Breast epithelium (tissue), 4 donors: Measurements from ENCODE around the gene CLC. TPM values are rescaled to one million over a fixed set of nuclear protein-coding genes. Genes with fewer than 3 reads are reported as not detected.

ENCODE experiments used
- DNase-seq, 2 donors: peaks; one replicate each; pipeline ENCODE4 v3.0.0-alpha.2; 2019; ENCODE audit warnings: low spot score in 2 of 2
- H3K27ac ChIP-seq, 2 donors: fragments of 200-600 bp; sonication (generic) in 1 of 2; one replicate each; pipeline ENCODE4 v1.5.1; 2016 to 2019; ENCODE audit warnings: mild to moderate bottlenecking in 1 of 2
- H3K27me3 ChIP-seq, 2 donors: fragments of 200-600 bp; sonication (generic) in 1 of 2; one replicate each; pipeline versions ENCODE4 v1.5.1 to v1.6.0; 2017 to 2019; ENCODE audit warnings: control low read depth in 1 of 2, mild to moderate bottlenecking in 1 of 2
- H3K36me3 ChIP-seq: fragments of 200-600 bp; one replicate; pipeline ENCODE4 v1.5.1; 2019
- H3K4me1 ChIP-seq, 2 donors: fragments of 200-600 bp; sonication (generic); one replicate each; pipeline ENCODE4 v1.5.1; 2016 to 2019; ENCODE audit warnings: control low read depth in 1 of 2
- H3K4me3 ChIP-seq, 3 donors: fragments of 200-600 bp; sonication (generic); 1 replicate in 2 of 3; 2 replicates in 1 of 3; pipeline ENCODE4 v1.5.1; 2016 to 2019; ENCODE audit warnings: mild to moderate bottlenecking in 3 of 3, moderate library complexity in 2 of 3
- H3K9me3 ChIP-seq, 2 donors: fragments of 200-600 bp; sonication (generic) in 1 of 2; one replicate each; pipeline ENCODE4 v1.5.1; 2016 to 2019; ENCODE audit warnings: control low read depth in 1 of 2
- CTCF ChIP-seq, 3 donors: fragments of 450-650 bp; IDR thresholded peaks; one replicate each; pipeline ENCODE4 v1.5.1; 2016 to 2017; ENCODE audit warnings: antibody characterized with exemption in 3 of 3, mild to moderate bottlenecking in 3 of 3, moderate library complexity in 3 of 3
- POLR2A ChIP-seq: fragments of 450-650 bp; IDR thresholded peaks from one replicate; pipeline ENCODE4 v1.6.1; 2016; ENCODE audit warnings: antibody characterized with exemption, mild to moderate bottlenecking, moderate library complexity
- POLR2AphosphoS5 ChIP-seq, 3 donors: sonication (generic); formaldehyde crosslinking; IDR thresholded peaks; one replicate each; pipeline ENCODE4 v1.6.1; 2017; ENCODE audit warnings: antibody characterized with exemption in 3 of 3
- intact Hi-C: fragments of 100-400 bp; cut with DNase I; formaldehyde crosslinking; loops from one replicate; pipeline ENCODE4 v1.15.1; 2023; ENCODE audit warnings: low total_unique reads
- total RNA-seq, 3 donors: library from RNA; depleted of rRNA; stranded (reverse); fragments of >200 nt; gene quantifications; one replicate each; pipeline ENCODE4 v1.1.0, GENCODE V29; 2016

CLC gene
- total RNA-seq, 3 donors from 2014 or later, result not detected

- H3K4me3 ChIP-seq, result no peak overlapping the region
- H3K9me3 ChIP-seq, result no peaks in the 10 kb centered on the region
- intact Hi-C loops, result no loop called here
- H3K4me1 ChIP-seq, result no peaks in the 10 kb centered on the region
- no peak for DNase-seq
- H3K36me3 ChIP-seq, result no peaks in the 10 kb centered on the region
- no peak overlapping the region for H3K27ac ChIP-seq
- no peaks in the 10 kb centered on the region for H3K27me3 ChIP-seq
- TF ChIP-seq CTCF (IDR thresholded peaks at IDR 0.05), result no peak
- no peak for TF ChIP-seq POLR2A
- TF ChIP-seq POLR2AphosphoS5 (IDR thresholded peaks at IDR 0.05), result no peak
These were observed 2.6 kb upstream of the CLC start for GRCh38 chr19:39740395-39740794.

GRCh38 chr19:39738814-39739213 lies 985 bp upstream of the CLC start:
- intact Hi-C loops, result no loop called here

GRCh38 chr19:39737351-39737750 lies 478 bp downstream of the CLC start:
- Histone ChIP-seq H3K4me3 (no peak overlapping the region), H3K36me3 (no peaks in the 10 kb centered on the region), H3K27me3 (no peaks in the 10 kb centered on the region), H3K4me1 (no peaks in the 10 kb centered on the region), H3K9me3 (no peaks in the 10 kb centered on the region), H3K27ac (no peak overlapping the region)
- intact Hi-C loops, result no loop called here
- DNase-seq, result no peak
- TF ChIP-seq CTCF (IDR thresholded peaks at IDR 0.05) (no peak), POLR2AphosphoS5 (IDR thresholded peaks at IDR 0.05) (no peak), POLR2A (no peak)

More at GRCh38 chr19:39738814-39739213, 985 bp upstream of the CLC start:
- no peaks in the 10 kb centered on the region for H3K36me3 ChIP-seq
- no peak overlapping the region for H3K27ac ChIP-seq
- H3K4me1 ChIP-seq, result no peaks in the 10 kb centered on the region
- DNase-seq, result no peak
- no peaks in the 10 kb centered on the region for H3K9me3 ChIP-seq
- no peak for TF ChIP-seq POLR2AphosphoS5 (IDR thresholded peaks at IDR 0.05)
- TF ChIP-seq POLR2A, result no peak
- TF ChIP-seq CTCF (IDR thresholded peaks at IDR 0.05), result no peak
- no peaks in the 10 kb centered on the region for H3K27me3 ChIP-seq
- H3K4me3 ChIP-seq, result no peak overlapping the region

GRCh38 chr19:39736088-39736487 lies 1.7 kb downstream of the CLC start:
- H3K9me3 ChIP-seq, result no peaks in the 10 kb centered on the region
- H3K36me3 ChIP-seq, result no peaks in the 10 kb centered on the region
- H3K4me1 ChIP-seq, result no peaks in the 10 kb centered on the region
- no peak overlapping the region for H3K4me3 ChIP-seq
- no peak for DNase-seq
- intact Hi-C loops, result no loop called here
- H3K27me3 ChIP-seq, result no peaks in the 10 kb centered on the region
- no peak for TF ChIP-seq POLR2AphosphoS5 (IDR thresholded peaks at IDR 0.05)
- no peak for TF ChIP-seq POLR2A
- no peak for TF ChIP-seq CTCF (IDR thresholded peaks at IDR 0.05)
- H3K27ac ChIP-seq, result no peak overlapping the region

- Histone ChIP-seq H3K9me3 (no peaks in the 10 kb centered on the region), H3K27me3 (no peaks in the 10 kb centered on the region), H3K36me3 (no peaks in the 10 kb centered on the region), H3K4me1 (no peaks in the 10 kb centered on the region), H3K4me3 (no peak overlapping the region), H3K27ac (no peak overlapping the region)
- DNase-seq, result no peak
- TF ChIP-seq CTCF (IDR thresholded peaks at IDR 0.05), result no peak
- no peak for TF ChIP-seq POLR2AphosphoS5 (IDR thresholded peaks at IDR 0.05)
- no peak for TF ChIP-seq POLR2A
- intact Hi-C loops, result no loop called here
These were observed 2.1 kb downstream of the CLC start for GRCh38 chr19:39735688-39736087.
